GM19351 (cell line): ENCODE data around the gene MTX1.
"Not testable (repeated sequence)": the region's sequence is repeated elsewhere in the genome, so short reads cannot be mapped to it uniquely, and the experiment has no call there.

Experiments used
- ATAC-seq: cut with Tn5 transposase; IDR thresholded peaks from one replicate; pipeline ENCODE4 v1.9.1; 2021; ENCODE audit warnings: mild to moderate bottlenecking, moderate library complexity; ENCODE audit not compliant: unreplicated experiment

MTX1 gene

GRCh38 chr1:155187456-155187891 is 21.0 kb upstream of the MTX1 start:
- no peak for ATAC-seq

- no peak for ATAC-seq
These were observed 20.2 kb upstream of the MTX1 start for GRCh38 chr1:155188268-155188667.

- ATAC-seq = not testable (repeated sequence)
These were observed 18.6 kb upstream of the MTX1 start for GRCh38 chr1:155189926-155190325.

- ATAC-seq = no peak
These were observed 16.6 kb upstream of the MTX1 start for GRCh38 chr1:155191904-155192303.

- ATAC-seq = no peak
These were observed 15.9 kb upstream of the MTX1 start for GRCh38 chr1:155192346-155193274.

- ATAC-seq = peak; percentile 55
These were observed 15.1 kb upstream of the MTX1 start for GRCh38 chr1:155193275-155193990.

- ATAC-seq = not testable (repeated sequence)
These were observed 14.6 kb upstream of the MTX1 start for GRCh38 chr1:155193991-155194240.

- no peak for ATAC-seq
These were observed 13.0 kb upstream of the MTX1 start for GRCh38 chr1:155195201-155196102.

GRCh38 chr1:155196103-155196892 is 12.2 kb upstream of the MTX1 start:
- ATAC-seq = no peak

DNA sequence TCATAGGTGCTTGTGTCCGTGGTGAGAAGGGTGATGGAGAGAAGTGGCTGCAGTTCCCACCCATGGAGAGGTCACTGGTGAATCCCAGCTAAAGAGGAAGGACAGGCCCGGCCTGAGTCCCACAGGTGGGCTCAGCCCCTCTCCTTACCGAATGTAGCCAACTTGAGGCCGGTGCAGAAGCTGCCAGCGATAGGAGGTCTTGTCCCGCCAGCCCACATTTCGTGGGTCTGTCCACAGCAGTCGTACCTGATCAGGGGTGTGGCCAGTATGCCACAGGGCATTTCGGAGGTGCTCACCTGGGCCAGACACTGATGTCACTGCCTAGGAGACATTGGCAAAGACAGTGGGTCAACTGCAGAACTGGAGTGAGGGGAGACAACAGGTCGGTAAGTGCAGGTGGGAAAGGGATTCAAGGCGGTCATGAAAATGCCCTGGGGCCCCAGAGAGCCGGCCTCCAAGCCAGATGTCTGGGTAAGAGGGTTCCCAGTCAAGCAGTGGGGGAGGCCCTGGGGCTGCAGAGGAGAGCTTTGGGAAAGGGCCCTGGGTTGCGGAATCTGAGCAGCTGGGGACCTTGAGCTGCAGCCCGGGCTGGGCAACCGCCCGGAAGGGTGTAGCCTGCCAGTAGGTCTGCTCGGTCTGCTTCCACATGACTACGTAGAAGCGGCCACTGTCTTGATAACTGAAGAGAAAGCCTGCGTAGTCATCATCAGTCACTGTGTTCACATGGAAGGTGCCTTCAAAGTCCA is 11.4 kb upstream of the MTX1 start:
- no peak for ATAC-seq

DNA sequence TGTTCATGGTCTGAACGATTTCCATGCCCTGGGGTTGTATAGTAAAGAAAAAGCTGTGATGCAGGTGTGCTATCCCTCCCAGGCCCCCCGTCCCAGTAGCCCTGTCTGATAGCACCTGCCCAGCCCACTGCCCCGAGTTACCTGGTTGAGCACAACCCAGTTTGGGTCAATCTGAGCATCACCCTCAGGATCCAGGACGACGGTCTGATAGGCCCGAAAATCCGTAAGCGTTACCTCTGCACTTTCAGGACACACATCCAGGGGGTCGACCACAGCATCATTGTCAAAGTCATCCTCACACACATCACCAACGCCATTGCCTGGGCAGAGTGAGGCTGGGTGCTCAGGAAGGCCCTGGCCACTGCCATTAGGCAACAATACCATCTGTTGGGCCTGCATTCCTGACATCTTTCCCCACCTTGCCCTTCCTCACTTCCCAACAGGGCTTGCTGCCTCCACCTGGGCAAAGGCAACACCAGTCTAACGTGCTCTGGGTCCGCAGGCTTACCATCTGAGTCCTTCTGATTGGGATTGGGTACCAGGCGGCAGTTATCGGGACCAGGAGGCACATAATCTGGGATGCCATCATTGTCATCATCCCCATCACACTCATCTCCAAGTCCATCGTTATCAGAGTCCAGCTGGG is 10.5 kb upstream of the MTX1 start:
- ATAC-seq = no peak

- ATAC-seq = no peak
These were observed 10.0 kb upstream of the MTX1 start for GRCh38 chr1:155198547-155198906.

DNA sequence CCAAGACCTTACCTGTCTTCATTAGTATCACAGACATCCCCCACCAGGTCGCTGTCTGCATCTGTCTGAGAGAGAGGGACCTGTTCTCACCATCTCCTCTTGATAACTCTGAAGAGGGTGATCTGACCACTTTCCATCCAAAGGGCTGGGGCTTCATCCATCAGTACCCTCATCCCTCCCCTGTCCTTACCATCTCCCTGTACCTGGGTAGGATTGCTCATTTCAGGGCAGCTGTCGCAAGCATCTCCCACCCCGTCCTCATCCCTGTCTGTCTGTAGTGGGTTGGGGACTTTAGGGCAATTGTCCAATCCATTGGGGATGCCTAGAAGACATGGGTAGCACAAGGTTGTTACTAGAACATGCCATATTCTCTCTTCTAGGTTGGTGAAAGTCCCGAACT is 8.7 kb upstream of the MTX1 start:
- ATAC-seq = no peak

DNA sequence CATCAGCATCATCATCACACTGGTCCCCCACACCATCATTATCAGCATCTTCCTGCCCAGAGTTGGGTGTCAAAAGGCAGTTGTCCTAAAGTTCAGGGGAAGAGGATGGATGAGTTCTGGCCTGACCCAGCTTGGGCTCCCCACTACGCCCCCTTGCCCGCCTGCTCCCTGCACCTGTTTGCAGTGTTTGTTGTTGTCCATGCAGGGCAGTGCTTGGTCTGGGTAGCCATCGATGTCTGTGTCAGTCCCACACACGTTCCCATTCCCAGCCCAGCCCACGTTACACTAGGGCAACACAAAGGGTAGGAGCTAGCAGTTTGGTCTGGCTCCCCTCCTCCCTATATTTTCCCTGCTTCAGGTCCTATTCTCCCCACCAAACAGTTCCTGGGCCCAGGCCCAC is 7.6 kb upstream of the MTX1 start:
- no peak for ATAC-seq

- no peak for ATAC-seq
These were observed 6.3 kb upstream of the MTX1 start for GRCh38 chr1:155202198-155202597.

GRCh38 chr1:155202731-155203515 is 5.6 kb upstream of the MTX1 start:
- ATAC-seq = no peak

GRCh38 chr1:155205035-155205434 is 3.5 kb upstream of the MTX1 start:
- no peak for ATAC-seq

- ATAC-seq = no peak
These were observed 2.4 kb upstream of the MTX1 start for GRCh38 chr1:155205969-155206593.
